NCI-H2227 (cell line): ENCODE data around the gene COIL.
A peak's percentile ranks its signal among the peaks of the same experiment; 100 is the strongest.
"Not testable (repeated sequence)": the region's sequence is repeated elsewhere in the genome, so short reads cannot be mapped to it uniquely, and the experiment has no call there.

Experiments used
- DNase-seq: peaks from one replicate; lab custom pipeline; 2025; ENCODE audit not compliant: unreplicated experiment; lab: John Stamatoyannopoulos, UW

COIL gene

DNA sequence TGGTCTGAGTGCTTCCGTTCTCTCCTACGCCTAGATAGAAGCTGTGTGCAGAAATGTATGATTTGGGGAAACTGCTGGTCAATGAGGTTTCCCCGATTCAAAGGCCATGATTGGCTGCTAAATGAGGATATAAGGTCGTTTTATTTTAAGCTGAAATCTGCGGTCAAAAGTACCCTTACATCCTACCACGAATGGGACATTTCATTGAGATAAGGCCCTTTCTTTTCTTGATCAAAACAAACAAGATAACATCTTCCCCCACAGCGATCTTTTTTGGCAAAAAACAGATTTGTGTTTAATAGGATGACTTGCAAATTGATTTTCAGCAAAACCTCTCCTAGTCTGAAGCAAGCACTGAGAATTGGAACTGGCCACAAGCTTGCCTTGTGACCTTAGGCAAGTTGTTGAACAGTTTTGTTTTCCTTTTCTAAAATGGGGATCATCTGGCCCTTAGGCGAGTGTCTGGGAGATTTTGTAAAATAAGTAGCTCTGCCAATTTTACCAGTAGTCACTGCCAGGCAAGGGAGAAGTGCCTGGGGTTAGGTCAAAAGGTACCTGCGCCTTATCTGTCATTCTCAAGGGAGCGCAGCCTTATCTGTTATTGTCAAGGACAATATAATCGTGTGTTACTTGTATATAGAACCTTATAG is 17.7 kb upstream of the COIL start:
- no peak for DNase-seq

DNA sequence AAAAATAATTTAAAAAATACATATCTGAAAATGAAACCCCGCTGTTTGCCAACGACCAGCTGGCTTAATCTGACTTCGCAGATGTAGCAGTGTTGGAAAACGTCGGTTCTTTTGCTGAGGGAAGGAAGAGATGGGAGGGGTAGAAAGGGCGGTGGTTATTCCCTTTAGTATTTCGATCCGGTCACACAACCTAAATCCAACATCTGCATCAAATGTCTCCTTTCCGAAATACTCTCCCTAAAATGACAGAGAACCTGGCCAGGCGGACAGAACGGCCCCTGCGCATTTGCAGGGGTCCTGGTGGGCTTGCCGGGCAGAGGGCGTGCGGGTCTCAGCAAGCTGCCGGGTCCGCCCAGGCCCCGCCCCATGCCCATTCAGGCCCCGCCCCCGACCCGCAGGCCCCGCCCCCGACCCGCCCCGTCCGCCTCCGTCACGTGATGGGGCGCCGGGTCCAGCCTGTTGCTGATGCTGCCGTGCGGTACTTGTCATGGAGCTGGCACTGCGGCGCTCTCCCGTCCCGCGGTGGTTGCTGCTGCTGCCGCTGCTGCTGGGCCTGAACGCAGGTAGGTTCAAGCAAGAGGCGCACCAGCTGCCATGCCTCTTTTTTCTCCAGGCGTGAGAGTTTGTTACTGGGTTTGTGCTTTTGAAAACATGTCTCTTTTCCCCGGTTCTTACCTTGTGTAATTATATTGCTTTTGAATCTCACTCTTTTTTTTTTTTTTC is 17.0 kb upstream of the COIL start, which contains the start of gene SCPEP1:
TSS of gene SCPEP1 (plus strand) at position 459 of the 723 bp plus-strand sequence. CDS start at position 488, 29 bp downstream.
- DNase-seq, result peak; percentile 87

DNA sequence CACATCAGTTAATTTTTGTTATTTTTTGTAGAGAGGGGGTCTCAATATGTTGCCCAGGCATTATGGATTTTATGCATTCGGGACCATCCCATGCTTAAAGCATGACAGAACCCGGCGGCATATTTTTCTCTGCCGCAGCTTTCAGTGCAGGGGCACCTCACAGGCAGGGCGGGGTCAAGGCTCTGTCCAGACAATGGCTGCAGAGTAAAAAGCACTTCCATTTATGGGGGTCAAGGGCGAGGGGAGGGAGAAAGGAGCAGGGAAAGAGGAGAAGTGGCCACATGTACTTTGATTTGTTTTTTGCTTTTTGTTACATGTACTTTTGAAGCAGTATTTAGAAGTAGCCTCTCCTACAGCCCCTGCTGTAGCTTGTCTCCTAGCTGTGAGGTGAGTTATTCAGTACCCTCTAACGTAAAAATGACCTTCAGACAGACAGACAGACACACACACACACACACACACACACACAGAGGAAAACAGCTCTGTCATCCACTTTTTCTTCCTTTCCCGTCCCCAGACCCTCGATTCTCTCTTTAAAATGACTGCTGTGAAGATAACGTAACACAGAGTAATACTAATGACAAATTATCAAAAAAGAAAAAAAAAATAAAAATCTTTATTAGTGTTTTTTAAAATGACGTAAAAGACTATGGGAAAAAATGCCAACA is 16.2 kb upstream of the COIL start:
- no peak for DNase-seq

DNA sequence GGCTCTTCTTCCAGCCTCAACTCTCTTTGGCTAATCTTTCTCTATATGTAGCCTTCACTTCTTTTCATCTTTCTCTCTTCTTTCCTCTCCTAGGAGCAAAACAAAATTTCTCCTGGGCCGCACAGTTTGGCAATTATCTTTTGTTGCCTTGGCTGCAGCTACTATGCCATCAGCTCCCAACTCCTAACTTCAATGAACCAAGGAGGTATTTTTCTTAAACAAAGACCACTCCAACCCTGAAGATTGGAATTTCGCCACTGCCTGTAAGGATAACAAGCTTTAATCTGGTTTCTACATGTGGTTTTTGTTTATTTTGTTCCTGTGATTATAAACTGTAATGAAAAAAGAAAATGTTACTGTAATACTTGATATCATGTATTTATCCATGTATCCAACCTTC is 14.8 kb upstream of the COIL start:
- no peak for DNase-seq

DNA sequence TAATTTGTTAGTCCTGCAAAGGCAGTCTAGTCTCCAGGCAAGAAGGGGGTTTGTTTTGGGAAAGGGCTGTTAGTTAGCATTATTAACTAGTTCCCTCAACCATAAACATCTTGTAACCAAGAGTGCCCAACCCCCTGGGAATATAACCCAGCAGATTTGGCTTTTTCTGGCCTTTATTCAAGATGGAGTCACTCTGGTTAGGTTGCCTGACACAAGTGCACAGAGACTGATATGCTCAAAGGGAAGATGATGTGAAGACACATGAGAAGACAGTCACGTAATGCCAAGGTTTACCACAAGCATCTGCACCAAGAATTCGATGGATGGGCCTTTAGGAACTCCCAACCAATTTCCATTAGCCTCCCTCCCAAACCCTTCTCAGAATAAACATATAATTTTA is 13.2 kb upstream of the COIL start:
- no peak for DNase-seq

DNA sequence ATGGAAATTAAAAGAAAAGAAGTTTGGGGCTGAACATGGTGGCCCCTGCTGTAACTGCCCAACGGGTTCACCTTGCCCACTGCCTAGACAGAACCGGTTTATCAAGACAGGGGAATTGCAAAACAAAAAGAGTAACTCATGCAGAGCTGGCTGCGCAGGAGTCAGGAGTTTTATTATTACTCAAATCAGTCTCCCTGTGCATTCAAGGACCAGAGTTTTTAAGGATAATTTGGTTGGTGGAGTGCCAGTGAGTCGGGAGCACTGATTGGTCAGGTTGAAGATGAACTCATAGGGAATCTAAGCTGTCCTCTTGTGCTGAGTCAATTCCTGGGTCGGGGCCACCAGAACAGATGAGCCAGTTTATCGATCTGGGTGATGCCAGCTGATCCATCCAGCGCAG is 12.7 kb upstream of the COIL start:
- no peak for DNase-seq

DNA sequence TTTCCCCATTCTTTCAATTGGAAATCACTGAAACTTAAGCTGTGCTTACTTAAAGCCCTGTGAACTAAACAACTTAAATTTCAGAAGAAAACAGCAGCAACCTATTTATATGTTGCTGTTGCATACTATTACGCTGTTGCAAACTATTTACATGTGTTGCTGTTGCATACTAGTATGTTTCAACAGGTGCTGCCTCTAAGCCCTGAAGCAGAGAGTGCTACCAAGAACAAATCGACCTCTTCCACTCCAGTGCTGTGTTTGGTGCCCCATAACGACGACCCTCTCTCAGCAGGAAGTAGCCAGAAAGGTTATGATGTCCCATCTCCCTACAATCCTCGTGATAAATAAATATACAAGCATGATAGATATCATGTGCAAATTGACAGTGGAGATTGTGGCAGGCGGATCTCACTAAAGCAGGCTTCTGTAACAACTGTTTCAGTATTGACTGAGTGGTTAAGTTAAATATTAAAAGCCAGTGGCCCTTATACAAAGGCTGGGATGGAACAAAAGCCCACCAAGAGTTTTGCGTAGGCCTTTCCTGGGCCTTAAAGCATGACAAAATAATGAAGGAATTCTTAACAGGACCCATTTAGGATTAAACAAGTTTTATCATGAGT is 11.4 kb upstream of the COIL start:
- no peak for DNase-seq

DNA sequence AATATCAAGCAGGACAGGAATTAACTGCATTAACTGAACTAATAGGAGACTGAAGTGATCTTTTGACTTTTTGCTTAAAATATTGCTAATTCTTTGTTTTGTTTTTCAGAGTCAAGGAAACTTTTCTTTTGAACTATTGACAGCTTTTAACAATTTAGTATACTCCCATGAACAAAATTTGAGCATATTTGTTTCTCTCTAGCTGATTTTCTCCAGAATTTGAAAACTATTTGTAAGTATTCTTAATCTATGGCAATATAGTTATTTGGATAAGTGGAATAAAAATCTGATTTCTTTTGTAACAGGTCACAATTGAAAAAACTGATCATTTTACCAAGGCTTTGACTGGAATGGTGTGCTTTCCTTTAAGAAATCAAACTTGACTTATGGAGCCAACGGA is 10.1 kb upstream of the COIL start:
- DNase-seq, result no peak

DNA sequence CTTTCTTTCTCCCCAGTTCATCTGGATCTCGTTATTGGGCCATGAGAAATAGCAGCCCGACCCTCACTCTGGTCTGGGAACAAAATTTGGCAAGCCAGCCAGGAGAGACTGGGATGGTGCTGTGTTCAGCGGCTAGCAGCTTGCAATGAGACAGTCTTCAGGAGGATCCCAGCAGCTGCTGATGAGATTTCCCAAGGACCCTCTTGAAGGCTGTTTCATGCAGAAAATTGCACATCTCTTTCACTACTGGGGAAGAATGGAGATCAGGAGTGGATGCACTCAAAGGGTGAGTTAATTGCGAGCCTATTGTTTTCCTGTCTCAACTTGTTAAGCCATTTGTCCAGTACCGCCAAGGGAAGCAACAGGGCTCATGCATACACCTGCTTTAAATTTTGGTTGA is 5.5 kb upstream of the COIL start:
- peak; percentile 65 for DNase-seq

DNA sequence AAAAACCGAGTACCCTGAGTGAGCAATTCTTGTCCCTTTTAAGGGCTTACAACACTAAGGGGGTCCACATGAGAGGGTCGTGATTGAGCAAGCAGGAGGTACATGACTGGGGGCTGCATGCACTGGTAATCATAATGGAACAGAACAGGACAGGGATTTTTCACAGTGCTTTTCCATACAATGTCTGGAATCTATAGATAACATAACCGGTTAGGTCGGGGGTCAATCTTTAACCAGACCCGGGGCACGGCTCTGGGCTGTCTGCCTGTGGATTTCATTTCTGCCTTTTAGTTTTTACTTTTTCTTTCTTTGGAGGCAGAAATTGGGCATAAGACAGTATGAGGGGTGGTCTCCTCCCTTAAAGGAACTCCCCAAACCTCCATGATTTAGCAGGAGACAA is 4.8 kb upstream of the COIL start:
- not testable (repeated sequence) for DNase-seq

DNA sequence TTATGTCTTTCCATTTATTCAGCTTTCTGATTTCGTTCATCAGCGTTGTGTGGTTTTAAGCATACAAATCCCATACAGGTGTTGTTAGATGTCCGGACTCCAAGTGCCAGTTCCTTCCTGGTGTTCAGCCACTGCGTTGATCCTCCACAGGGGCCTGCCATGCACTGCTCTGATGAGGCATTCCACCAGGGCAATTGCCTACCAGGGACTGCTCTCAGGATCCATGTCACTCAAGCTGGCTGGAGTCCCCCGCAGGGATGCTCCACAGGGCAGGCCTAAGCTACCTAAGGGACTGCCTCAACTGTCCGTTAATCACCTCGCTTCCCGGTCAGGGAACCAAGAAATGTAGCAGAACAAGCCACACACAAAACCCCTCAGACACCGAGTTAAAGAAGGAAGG is 4.4 kb upstream of the COIL start:
- DNase-seq, result not testable (repeated sequence)

DNA sequence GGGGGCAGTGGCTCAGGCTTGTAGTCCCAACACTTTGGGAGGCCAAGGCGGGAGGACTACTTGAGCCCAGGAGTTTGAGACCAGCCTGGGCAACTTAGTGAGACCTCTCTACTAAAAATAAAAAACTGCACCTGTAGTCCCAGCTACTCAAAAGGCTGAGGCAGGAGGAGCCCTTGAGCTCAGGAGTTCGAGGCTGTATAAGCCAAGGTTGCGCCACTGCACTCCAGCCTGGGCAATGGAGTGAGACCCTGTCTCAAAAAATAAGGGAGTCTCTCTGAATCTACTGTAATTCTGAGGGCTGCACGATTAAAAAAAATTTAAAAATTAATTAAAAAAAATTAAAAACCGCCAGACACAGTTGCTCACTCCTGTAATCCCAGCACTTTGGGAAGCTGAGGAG is 3.9 kb downstream of the COIL start:
- no peak for DNase-seq

DNA sequence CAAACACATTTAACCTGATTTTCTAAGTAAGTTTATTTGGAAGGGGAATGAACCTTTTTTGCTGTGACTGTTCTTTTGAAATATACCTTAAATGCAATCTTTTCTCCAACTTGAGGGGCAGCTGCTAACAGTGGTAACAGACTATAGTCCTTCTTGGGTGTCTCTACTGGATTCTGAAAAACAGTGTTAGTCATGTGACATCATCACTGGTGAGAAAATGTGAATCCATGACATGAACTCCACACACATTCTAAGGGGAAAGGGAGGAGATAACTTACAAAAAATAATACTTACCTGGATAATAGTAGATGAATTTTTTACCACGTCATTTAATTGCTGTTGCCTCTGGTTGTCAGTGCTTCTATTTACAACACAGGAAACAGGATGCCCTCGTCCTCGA is 11.3 kb downstream of the COIL start:
- no peak for DNase-seq

DNA sequence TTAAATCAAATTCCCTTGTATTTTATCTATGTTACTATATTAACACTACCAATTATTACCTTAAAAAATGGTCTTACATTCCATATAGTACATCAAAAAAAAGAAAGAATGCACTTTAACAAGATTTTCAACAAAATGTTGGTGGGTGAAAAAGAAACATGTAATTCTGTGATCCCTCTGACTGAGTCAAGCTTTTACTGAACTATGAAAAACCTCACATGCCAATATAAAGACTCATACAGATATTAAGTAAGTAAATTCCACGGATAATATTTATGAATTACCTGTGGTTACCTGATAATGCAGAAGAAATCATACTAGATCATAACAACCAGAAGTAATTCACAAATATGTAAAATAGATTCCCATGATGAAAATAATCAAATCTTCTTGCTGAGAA is 12.4 kb downstream of the COIL start:
- DNase-seq, result no peak

DNA sequence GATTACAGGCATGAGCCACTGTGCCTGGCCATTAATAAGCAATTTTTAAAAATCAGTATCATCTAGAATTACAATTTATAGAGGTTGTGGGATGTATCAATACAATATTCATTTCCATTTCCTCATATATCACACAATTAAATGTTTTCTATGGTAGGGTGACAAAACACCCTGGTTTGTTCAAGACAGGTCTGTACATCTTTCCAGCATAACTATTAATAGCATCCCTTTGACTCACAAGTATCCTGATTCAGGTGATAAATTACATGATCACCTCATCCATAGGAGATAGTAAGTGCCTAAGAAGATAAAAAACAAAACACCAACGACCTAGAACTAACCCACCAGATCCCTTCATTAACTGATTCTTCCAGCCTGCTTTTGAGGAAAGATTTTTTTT is 13.1 kb downstream of the COIL start:
- no peak for DNase-seq

DNA sequence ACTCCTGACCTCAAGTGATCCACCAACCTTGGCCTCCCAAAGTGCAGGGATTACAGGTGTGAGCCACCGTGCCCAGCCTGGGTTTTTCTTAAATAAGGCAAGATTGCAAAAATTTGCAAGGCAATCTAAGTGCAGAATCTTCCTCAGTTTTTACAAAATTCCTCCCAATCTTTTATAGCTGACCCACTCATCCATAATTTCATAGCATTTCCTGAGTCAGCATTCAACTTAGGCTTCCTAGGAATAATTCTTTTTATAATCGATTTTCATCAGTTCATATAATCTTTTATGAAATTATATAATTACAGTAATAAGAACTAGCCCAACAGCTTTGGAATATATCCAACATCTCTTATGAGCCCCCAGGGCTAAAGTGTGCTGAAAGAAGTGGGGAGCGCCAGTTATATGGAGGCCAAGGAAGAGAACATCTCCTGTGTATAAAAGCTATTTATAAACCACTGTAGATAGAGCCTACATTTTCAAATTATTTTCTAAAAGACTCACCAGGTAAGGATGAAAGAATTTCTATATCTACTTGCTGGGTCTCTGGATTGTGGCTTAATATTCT is 14.8 kb downstream of the COIL start:
- DNase-seq, result no peak

DNA sequence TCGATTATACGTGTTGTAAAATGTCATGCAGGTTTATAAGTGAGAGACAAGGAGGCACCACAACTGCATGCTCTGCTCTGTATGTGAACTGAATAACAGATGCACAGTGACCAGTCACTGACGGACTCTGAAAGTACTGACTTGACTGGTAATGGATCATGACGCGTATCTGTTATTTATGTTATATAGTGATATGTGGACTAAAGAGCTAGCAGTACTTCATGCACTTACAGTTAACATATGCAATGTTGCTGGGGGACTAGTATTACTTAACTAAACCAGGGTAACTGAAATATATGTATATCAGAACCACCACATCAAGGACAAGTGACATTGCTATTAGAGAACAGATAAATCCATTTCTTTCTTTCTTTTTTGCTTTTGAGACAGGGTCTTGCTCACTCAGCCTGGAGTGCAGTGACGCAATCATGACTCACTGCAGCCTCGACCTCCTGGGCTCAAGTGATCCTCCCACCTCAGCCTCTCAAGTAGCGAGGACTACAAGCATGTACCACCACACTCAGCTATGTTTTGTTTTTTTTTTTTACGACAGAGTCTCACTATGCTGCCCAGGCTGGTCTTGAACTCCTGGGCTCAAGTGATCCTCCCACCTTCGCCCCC is 17.2 kb downstream of the COIL start:
- no peak for DNase-seq

DNA sequence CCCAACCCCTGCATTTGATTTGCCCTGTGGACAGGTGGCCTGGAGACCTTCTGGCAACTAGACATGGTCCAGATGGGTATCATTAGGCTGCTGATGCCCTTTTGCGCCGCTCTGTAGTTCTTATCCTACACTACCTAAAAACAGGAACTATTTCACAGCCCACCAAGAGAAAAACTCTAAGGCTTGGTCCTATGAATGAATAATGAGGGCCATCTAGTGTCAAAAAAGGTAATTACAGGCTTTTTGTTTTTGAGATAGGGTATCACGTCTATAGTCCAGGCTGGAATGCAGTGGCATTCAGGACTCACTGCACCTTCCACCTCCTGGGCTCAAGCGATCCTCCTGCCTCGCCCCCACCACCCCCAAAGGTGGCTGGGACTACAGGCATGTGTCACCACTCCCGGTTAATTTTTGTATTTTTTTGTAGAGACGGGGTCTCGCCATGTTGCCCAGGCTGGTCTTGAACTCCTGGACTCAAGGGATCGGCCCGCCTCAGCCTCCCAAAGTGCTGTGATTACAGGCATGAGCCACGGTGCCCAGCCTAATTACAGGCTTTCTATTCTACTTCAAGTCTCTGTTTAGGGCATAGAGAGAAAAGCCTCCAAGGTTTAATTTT is 20.9 kb downstream of the COIL start:
- peak; percentile 78 for DNase-seq

DNA sequence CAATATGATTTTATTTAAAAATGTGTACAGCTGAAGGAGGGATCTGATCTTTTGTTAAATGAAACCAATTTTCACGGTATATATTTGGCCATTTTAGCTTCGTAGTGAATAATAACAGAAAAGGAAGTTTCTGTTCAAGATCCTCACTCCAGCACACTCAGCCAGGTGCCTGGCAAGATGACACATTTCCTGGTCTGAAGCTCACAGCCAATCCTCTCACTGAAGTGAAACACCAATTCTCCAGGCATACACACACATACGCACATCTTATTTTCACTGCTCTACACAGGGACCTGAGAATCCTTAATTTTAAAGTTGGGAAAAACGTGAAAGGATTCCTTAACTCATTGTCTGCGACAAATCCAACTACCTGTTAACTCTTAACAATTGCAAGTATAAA is 22.6 kb downstream of the COIL start:
- DNase-seq, result not testable (repeated sequence)

DNA sequence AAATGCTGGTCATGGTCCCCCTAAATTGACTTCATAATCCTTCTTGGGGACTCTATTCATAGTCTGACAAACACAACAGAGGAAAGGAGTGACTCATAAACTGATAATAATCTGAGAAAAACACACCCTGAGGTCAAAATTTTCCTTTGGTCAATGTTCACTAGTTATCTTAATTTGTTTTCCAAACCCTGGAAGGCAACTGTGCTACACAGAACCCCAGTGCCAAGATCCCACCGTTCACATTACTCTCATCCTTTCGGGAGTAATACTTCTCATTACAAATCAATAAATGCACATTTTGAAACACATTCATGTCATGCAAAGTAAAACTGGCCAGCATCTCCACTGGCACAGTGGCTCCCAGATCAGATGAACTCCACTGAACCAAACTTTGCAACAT is 23.2 kb downstream of the COIL start:
- DNase-seq, result no peak
